ENCODE measurements around the gene GPR157.
A peak's percentile ranks its signal among the peaks of the same experiment; 100 is the strongest.
"Not testable (repeated sequence)": the region's sequence is repeated elsewhere in the genome, so short reads cannot be mapped to it uniquely, and the experiment has no call there.

The GPR157 gene

DNA sequence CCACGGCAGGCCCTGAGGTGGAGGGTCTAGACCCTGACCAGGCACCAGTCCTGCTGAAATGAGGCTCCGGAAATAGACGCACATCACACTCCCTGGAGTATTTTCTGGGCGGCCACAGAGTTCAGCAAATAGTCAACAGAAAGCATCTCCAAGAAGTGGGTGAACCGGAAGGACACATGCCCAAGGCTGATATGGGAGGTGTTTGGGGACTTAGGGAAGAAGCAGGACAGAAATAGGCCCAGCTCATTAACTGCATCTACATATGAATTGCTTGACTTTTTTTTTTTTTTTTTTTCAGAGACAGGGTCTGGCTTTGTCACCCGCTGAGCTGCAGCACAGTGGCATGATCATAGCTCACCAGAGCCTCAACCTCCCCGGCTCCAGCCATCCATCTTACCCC lies 36.5 kb upstream of the GPR157 start:
- in situ Hi-C loops (cut with HindIII; ENCODE audit: low sequenced_read_pairs) = no loop called here
- DNase-seq (ENCODE audit: low read depth, low spot score) = no peak
- TF ChIP-seq CTCF (IDR thresholded peaks at IDR 0.05; ENCODE audit: low read depth, low read length) = no peak

DNA sequence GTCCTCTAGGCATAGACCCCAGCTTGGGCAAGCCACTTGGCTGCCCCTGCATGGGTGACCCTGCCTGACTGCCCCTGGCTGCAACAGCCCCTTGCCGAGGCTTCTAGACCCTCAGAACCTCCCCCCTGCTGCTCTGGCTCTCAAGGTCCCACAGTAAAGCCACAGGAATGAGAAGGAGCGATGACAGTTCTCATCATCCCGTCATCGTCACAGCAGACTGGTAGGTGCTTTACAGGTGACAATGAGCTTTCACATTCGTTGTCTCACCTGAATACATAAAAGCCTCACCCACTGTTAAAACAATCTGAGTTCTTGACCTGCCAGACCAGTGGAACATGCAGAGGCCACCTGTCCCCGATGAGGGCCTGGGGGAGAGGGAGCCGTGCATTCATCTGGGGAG lies 36.0 kb upstream of the GPR157 start:
- no peak for TF ChIP-seq CTCF (IDR thresholded peaks at IDR 0.05; ENCODE audit: low read depth, low read length)
- no peak for DNase-seq (ENCODE audit: low read depth, low spot score)
- in situ Hi-C loops (cut with HindIII; ENCODE audit: low sequenced_read_pairs) = no loop called here
- no peak overlapping the region for H3K4me3 ChIP-seq (ENCODE audit: low read depth, low read length)

More for the DNA sequence above, 36.5 kb upstream of the GPR157 start:
- H3K4me3 ChIP-seq (ENCODE audit: low read depth, low read length) = no peak overlapping the region

GRCh38 chr1:9164532-9164900 lies 35.6 kb upstream of the GPR157 start:
- in situ Hi-C loops (cut with HindIII; ENCODE audit: low sequenced_read_pairs) = no loop called here
- TF ChIP-seq CTCF (IDR thresholded peaks at IDR 0.05; ENCODE audit: low read depth, low read length) = no peak
- peak; percentile 41 for DNase-seq (ENCODE audit: low read depth, low spot score)
- H3K4me3 ChIP-seq (ENCODE audit: low read depth, low read length) = no peak overlapping the region

DNA sequence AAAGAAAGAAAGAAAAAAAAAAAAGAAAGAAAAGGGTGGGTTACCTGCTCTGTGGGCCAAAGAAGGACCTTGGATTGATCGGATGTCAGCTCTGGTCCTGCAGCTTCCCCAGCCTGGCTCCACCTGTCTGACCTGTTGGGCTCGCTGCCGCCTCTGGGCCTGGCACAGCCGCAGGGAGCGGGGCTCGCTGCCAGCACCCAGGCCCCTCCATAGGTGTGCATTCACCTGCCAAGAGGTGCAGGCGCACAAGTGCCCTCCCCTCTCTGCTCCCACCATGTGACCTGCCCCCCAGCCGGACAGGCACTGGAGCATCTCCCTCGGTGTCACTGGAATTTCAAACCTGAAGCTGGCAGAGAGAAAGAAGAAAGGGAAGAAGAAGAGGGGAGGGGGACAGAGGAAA lies 33.1 kb upstream of the GPR157 start:
- no peak overlapping the region for H3K4me3 ChIP-seq (ENCODE audit: low read depth, low read length)
- no peak for DNase-seq (ENCODE audit: low read depth, low spot score)
- TF ChIP-seq CTCF (IDR thresholded peaks at IDR 0.05; ENCODE audit: low read depth, low read length) = no peak
- in situ Hi-C loops (cut with HindIII; ENCODE audit: low sequenced_read_pairs) = no loop called here

GRCh38 chr1:9161342-9161741 lies 32.4 kb upstream of the GPR157 start:
- in situ Hi-C loops (cut with HindIII; ENCODE audit: low sequenced_read_pairs) = no loop called here
- H3K4me3 ChIP-seq (ENCODE audit: low read depth, low read length) = no peak overlapping the region
- no peak for TF ChIP-seq CTCF (IDR thresholded peaks at IDR 0.05; ENCODE audit: low read depth, low read length)
- DNase-seq (ENCODE audit: low read depth, low spot score) = no peak

GRCh38 chr1:9160079-9160717 lies 31.3 kb upstream of the GPR157 start:
- in situ Hi-C loops (cut with HindIII; ENCODE audit: low sequenced_read_pairs) = no loop called here
- no peak for TF ChIP-seq CTCF (IDR thresholded peaks at IDR 0.05; ENCODE audit: low read depth, low read length)
- H3K4me3 ChIP-seq (ENCODE audit: low read depth, low read length) = no peak overlapping the region
- DNase-seq (ENCODE audit: low read depth, low spot score) = no peak

DNA sequence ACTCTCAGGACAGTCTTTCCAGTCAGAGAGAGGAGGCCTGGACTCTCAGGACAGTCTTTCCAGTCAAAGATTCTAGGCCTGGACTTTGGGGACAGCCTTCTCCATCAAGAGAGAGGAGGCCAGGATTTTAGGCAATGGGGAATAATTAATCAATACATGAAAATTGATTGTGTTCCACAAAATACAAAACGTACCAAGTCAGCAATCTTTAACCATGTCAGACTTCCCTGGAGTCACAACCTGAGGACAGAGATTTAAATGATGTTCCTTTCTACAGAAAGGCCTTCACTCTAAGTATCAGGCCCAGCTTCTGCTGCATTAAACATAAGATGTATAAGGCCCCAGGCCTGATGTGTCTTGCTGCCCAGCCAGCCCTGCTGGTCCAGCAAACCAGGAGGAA lies 27.0 kb upstream of the GPR157 start:
- H3K4me3 ChIP-seq (ENCODE audit: low read depth, low read length) = no peak overlapping the region
- no peak for DNase-seq (ENCODE audit: low read depth, low spot score)
- TF ChIP-seq CTCF (IDR thresholded peaks at IDR 0.05; ENCODE audit: low read depth, low read length) = no peak
- in situ Hi-C loops (cut with HindIII; ENCODE audit: low sequenced_read_pairs) = no loop called here

- DNase-seq (ENCODE audit: low read depth, low spot score); in situ Hi-C loops (cut with HindIII; ENCODE audit: low sequenced_read_pairs): not testable (repeated sequence)
These were observed 26.5 kb upstream of the GPR157 start for GRCh38 chr1:9155405-9155804.

More at GRCh38 chr1:9155405-9155804, 26.5 kb upstream of the GPR157 start:
- not testable (repeated sequence) for H3K4me3 ChIP-seq (ENCODE audit: low read depth, low read length)
